Testis (tissue), 3 donors: ENCODE measurements around the gene CDKN1A. TPM values are rescaled to one million over a fixed set of nuclear protein-coding genes. Genes with fewer than 3 reads are reported as not detected.

Source experiments
- DNase-seq: peaks from one replicate; pipeline ENCODE4 v3.0.0-alpha.2; 2019
- H3K27ac ChIP-seq, 2 donors: fragments of 200-600 bp; sonication (generic); one replicate each; pipeline ENCODE4 v1.5.1; 2019
- H3K27me3 ChIP-seq: fragments of 200-600 bp; sonication (generic); one replicate; pipeline ENCODE4 v1.5.1; 2019
- H3K36me3 ChIP-seq: fragments of 200-600 bp; sonication (generic); one replicate; pipeline ENCODE4 v1.5.1; 2017; ENCODE audit warnings: low read depth; ENCODE audit errors: missing control alignments
- H3K4me1 ChIP-seq: fragments of 200-600 bp; sonication (generic); one replicate; pipeline ENCODE4 v1.5.1; 2019
- H3K4me3 ChIP-seq, 2 donors: fragments of 200-600 bp; sonication (generic); one replicate each; pipeline ENCODE4 v1.5.1; 2017 to 2019
- H3K9me3 ChIP-seq: fragments of 200-600 bp; sonication (generic); one replicate; pipeline ENCODE4 v1.5.1; 2017
- POLR2A ChIP-seq: fragments of 450-650 bp; IDR thresholded peaks from one replicate; pipeline ENCODE4 v1.6.1; 2017; ENCODE audit warnings: antibody characterized with exemption, mild to moderate bottlenecking, moderate library complexity
- WGBS, 2 donors: methylation state at CpG; one replicate each; pipeline ENCODE4 v1.1.5; 2018; 5-methylcytosine and 5-hydroxymethylcytosine counted together
- intact Hi-C: fragments of 100-400 bp; cut with DNase I; formaldehyde crosslinking; loops from one replicate; pipeline ENCODE4 v1.15.1; 2023; ENCODE audit warnings: low total_unique reads
- polyA plus RNA-seq: library from polyadenylated mRNA; stranded (reverse); fragments of 350-450 nt; fragmentation: Illumina TruSeq; extraction: RNeasy Lipid Tissue Mini Kit (QIAGEN cat#74804); gene quantifications from one replicate; pipeline ENCODE4 v1.2.3, GENCODE V29; 2014; ENCODE audit warnings: low read depth, low replicate concordance; ENCODE audit not compliant: insufficient read depth
- total RNA-seq, 2 donors: library from RNA; depleted of rRNA; stranded (reverse); fragments of >200 nt; gene quantifications; one replicate each; pipeline ENCODE4 v1.2.3, GENCODE V29; 2016
- TF ChIP-seq, protein P1 (sequence below), 3 experiments: fragments of 450-650 bp in 2 of 3; fragments of 200-600 bp in 1 of 3; sonication (generic) in 1 of 3; IDR thresholded peaks; one replicate each; pipeline ENCODE4 v1.5.1; 2016 to 2019; ENCODE audit warnings: antibody characterized with exemption in 3 of 3, mild to moderate bottlenecking in 2 of 3, moderate library complexity in 1 of 3

CDKN1A gene
- total and polyA plus RNA-seq, 3 donors from 2014 or later = 64.2 to 154 (median 154) TPM

DNA sequence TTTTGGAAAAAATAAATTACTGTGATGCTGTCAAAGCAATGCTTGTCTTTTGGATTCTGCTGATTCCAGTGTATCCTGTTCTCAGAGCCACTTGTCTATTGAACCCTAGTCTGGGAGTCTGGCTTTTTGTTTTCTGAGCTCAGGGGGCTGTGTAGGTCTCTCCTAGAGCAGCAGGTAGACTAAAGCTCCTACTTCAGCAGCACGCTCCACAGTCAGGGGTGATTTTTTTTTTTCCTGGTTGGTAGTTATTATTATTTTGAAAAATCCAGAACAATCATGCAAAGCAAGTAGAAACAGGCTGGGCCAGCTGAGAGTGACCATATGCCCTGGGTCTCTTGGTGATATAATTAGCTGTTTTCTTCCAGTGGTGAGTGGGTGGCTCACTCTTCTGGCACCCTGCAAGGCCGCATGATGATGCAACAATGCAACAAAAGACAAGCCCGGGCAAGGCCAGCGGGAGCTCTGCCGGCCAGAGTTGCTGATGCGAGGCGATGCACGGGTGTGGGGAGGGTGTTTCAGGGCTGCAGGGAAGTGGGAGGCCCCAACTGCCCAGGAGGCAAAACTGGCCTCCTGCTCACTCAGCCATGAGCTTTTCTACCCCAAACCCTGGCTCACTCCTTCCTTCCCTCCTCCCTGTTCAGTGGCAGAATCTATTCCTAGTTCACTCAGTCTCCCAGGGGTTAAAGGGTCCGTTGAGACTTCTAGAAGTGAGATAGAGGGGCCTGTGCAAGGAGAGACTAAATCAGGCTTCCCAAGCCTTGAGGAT, 11.5 kb upstream of the CDKN1A start:
- Histone ChIP-seq H3K27me3 (no peaks in the 10 kb centered on the region), H3K4me3 (no peak overlapping the region), H3K27ac (peak overlapping the region; percentile 76 to 82), H3K9me3 (no peaks in the 10 kb centered on the region), H3K36me3 (no peaks in the 10 kb centered on the region), H3K4me1 (peaks cover 19% of the 10 kb centered on the region)
- TF ChIP-seq, protein P1, sequence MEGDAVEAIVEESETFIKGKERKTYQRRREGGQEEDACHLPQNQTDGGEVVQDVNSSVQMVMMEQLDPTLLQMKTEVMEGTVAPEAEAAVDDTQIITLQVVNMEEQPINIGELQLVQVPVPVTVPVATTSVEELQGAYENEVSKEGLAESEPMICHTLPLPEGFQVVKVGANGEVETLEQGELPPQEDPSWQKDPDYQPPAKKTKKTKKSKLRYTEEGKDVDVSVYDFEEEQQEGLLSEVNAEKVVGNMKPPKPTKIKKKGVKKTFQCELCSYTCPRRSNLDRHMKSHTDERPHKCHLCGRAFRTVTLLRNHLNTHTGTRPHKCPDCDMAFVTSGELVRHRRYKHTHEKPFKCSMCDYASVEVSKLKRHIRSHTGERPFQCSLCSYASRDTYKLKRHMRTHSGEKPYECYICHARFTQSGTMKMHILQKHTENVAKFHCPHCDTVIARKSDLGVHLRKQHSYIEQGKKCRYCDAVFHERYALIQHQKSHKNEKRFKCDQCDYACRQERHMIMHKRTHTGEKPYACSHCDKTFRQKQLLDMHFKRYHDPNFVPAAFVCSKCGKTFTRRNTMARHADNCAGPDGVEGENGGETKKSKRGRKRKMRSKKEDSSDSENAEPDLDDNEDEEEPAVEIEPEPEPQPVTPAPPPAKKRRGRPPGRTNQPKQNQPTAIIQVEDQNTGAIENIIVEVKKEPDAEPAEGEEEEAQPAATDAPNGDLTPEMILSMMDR (IDR thresholded peaks at IDR 0.05) = no peak
- no peak for TF ChIP-seq POLR2A
- intact Hi-C loops = no loop called here
- peak; percentile 93 for DNase-seq
- WGBS, 2 donors = 15 to 36% methylated on average over 9 of the region's 9 CpGs

DNA sequence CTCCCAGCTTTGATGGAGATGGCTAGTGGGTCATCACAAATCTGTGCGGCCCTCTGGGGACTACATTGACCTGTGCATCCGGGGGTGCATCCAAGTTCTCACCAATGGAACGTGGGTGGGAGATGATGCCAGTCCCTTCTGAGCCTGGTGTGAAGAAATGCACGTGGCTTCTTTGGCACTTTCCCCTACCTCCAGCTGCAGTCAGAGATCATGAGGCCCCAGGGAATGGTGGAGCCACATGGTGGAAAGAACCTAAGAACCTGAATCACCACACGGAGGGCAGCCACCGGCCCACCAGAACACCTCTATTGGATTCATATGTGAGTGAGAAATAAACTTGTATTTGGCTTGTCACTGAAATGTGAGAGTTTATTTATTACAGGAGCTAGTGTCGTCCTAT, 9.9 kb upstream of the CDKN1A start:
- 83 to 96% methylated on average over 7 of the region's 7 CpGs for WGBS, 2 donors
- H3K27ac ChIP-seq = no peak overlapping the region
- H3K36me3 ChIP-seq = no peaks in the 10 kb centered on the region
- intact Hi-C loops = no loop called here
- no peak for TF ChIP-seq POLR2A
- TF ChIP-seq, protein P1 (IDR thresholded peaks at IDR 0.05) = no peak
- H3K27me3 ChIP-seq = no peaks in the 10 kb centered on the region
- no peak for DNase-seq
- peaks cover 19% of the 10 kb centered on the region for H3K4me1 ChIP-seq
- no peaks in the 10 kb centered on the region for H3K9me3 ChIP-seq
- no peak overlapping the region for H3K4me3 ChIP-seq

DNA sequence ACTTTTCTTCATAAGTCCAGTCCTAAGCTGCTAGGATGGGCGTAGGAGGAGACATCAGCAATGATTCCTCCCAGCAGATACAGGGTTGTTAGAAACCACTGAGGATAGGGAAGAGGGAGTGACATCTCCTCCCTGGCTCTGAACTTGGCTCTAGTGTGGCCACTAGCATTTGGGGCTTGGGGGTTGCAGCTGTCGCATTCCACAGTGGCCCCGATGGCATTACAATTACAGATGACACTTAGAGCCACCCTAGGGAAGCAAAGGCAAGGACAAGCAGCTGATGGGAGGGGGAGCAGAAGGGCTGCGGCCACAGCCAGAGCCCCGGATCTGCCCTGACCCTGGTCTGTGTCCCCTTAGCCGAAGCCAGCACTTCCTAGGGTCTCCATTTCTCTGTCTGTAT, 9.5 kb upstream of the CDKN1A start:
- no peaks in the 10 kb centered on the region for H3K9me3 ChIP-seq
- H3K4me3 ChIP-seq = no peak overlapping the region
- intact Hi-C loops = no loop called here
- 76 to 82% methylated on average over 6 of the region's 6 CpGs for WGBS, 2 donors
- H3K27me3 ChIP-seq = no peaks in the 10 kb centered on the region
- no peak for TF ChIP-seq POLR2A
- TF ChIP-seq, protein P1 (IDR thresholded peaks at IDR 0.05) = no peak
- H3K36me3 ChIP-seq = no peaks in the 10 kb centered on the region
- DNase-seq = no peak
- H3K4me1 ChIP-seq = peaks cover 19% of the 10 kb centered on the region
- no peak overlapping the region for H3K27ac ChIP-seq

DNA sequence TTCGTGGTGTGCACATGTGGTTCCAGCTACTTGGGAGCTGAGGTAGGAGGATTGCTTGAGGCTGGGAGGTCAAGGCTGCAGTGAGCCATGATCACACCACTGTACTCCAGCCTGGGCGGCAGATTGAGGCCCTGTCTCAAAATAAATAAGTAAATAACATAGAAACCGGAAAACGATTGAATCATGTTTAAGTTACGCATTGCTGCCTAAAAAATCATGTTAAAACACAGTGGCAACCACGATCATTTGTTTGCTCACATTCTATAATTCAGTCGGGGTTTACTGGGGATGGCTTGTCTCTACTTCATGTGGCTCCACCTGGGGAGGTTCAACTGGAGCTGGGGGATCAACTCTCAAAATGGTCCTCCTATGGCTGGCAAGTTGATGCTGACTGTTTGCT, 8.2 kb upstream of the CDKN1A start:
- H3K4me3 ChIP-seq = no peak overlapping the region
- TF ChIP-seq POLR2A = no peak
- TF ChIP-seq, protein P1 (IDR thresholded peaks at IDR 0.05) = no peak
- no peak for DNase-seq
- WGBS, 2 donors = 82 to 85% methylated on average over 7 of the region's 7 CpGs
- peaks cover 19% of the 10 kb centered on the region for H3K4me1 ChIP-seq
- intact Hi-C loops = no loop called here
- H3K36me3 ChIP-seq = no peaks in the 10 kb centered on the region
- no peaks in the 10 kb centered on the region for H3K9me3 ChIP-seq
- no peak overlapping the region for H3K27ac ChIP-seq
- H3K27me3 ChIP-seq = no peaks in the 10 kb centered on the region
